ENCODE results near the gene ZBTB7C. TPM values are rescaled to one million over a fixed set of nuclear protein-coding genes. Genes with fewer than 3 reads are reported as not detected.

The ZBTB7C gene
- total RNA-seq, 2 donors from 2014 or later: 11.0 to 14.8 TPM

GRCh38 chr18:48217258-48218250 is 191.6 kb downstream of the ZBTB7C start:
- DNase-seq (ENCODE audit: low spot score): no peak
- intact Hi-C loops (cut with DNase I): no loop called here

- intact Hi-C loops (cut with DNase I): no loop called here
- no peak for DNase-seq (ENCODE audit: low spot score)
These were observed 192.4 kb downstream of the ZBTB7C start for GRCh38 chr18:48216639-48217257.

- intact Hi-C loops (cut with DNase I): no loop called here
- no peak for DNase-seq (ENCODE audit: low spot score)
These were observed 193.1 kb downstream of the ZBTB7C start for GRCh38 chr18:48215876-48216638.

DNA sequence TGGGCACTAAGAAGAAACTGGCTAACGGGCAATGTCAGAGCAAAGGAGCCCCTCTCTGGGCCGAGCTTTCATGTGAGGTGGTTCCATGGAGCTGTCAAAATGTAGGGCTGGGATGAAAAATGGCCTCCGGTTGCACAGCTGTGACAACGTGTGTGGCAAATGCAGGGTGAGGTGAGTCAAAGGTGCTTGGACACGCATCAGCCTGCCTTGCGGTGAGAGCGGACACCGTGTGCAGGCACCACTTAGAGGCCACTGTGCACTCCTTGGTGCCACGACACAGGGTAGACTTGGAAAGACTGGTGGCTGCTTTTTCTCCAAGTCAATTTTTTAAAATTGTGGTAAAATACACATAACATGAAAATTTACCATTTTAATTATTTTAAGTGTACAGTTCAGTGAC is 195.4 kb downstream of the ZBTB7C start:
- intact Hi-C loops (cut with DNase I): no loop called here
- DNase-seq (ENCODE audit: low spot score): no peak

- intact Hi-C loops (cut with DNase I): no loop called here
- DNase-seq (ENCODE audit: low spot score): no peak
These were observed 200.6 kb downstream of the ZBTB7C start for GRCh38 chr18:48208432-48209140.

DNA sequence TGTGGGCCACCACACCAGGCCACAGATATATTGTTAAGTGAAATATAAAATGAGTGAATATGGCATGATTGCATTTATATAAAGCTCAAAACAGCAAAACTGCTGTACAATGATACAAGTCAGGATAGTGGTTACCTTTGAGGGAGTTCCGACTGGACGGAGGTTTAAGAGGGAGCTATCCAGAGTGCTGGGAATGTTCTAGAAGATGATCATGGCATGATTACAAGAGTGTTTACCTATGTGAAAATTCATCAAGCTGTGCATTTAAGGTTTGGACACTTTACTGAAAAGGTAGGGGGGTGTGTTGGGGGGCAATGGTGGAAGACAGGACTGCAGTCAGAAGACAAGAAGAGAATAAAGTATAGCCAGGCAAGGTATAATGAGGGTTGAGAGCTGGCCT is 201.4 kb downstream of the ZBTB7C start:
- intact Hi-C loops (cut with DNase I): no loop called here
- no peak for DNase-seq (ENCODE audit: low spot score)

DNA sequence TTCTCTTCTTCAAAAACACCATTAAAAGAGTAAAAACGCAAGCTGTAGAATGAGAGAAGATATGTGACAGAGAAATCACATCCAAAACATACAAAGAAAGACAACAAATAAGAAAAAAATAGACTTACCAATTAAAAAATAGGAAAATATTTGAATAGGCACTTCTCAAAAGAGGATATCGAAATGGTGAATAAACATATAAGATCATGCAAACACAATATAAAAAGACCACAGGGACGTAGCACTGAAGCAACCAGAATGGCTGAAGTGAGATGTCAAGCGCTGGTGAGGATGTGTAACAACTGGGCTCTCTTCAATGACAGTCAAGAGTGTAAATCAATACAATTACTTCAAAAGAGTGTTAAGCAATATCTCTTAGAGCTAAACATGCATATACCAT is 202.3 kb downstream of the ZBTB7C start:
- intact Hi-C loops (cut with DNase I): no loop called here
- DNase-seq (ENCODE audit: low spot score): no peak

DNA sequence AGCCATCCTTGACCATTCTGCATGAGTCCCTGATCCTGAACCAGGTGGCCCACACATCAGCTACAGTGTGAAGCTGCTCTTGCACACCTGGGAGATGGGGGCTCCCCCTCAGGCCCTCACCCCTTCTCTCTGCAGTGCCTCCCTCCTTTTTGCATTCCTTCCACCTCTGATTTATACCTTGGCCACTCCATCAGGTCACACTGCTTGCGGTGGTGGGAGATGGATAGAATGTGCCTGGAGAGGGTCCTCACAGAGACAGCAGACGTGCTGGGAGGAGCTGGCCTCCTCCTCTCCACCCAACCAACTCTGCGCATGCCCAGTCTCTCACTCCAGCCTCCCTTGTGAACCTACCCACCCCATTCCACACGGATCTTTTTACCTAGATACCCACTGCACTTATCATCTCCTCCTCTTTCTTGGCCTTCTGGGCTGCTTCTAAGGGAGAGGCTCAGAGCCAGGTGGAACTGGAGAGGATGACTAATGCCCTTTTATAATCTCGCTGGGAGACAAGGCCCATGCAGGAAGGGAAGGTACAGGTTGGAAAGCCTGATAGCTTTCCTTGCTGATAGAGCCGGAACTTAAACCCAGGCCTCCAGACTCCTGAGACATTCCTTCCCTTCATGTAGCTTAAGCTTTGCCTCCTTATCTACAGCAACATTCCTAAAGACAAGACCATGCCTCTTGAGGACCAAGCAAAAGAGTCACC is 205.1 kb downstream of the ZBTB7C start:
- DNase-seq (ENCODE audit: low spot score): no peak
- intact Hi-C loops (cut with DNase I): no loop called here

- intact Hi-C loops (cut with DNase I): no loop called here
- DNase-seq (ENCODE audit: low spot score): no peak
These were observed 205.8 kb downstream of the ZBTB7C start for GRCh38 chr18:48203288-48203945.

DNA sequence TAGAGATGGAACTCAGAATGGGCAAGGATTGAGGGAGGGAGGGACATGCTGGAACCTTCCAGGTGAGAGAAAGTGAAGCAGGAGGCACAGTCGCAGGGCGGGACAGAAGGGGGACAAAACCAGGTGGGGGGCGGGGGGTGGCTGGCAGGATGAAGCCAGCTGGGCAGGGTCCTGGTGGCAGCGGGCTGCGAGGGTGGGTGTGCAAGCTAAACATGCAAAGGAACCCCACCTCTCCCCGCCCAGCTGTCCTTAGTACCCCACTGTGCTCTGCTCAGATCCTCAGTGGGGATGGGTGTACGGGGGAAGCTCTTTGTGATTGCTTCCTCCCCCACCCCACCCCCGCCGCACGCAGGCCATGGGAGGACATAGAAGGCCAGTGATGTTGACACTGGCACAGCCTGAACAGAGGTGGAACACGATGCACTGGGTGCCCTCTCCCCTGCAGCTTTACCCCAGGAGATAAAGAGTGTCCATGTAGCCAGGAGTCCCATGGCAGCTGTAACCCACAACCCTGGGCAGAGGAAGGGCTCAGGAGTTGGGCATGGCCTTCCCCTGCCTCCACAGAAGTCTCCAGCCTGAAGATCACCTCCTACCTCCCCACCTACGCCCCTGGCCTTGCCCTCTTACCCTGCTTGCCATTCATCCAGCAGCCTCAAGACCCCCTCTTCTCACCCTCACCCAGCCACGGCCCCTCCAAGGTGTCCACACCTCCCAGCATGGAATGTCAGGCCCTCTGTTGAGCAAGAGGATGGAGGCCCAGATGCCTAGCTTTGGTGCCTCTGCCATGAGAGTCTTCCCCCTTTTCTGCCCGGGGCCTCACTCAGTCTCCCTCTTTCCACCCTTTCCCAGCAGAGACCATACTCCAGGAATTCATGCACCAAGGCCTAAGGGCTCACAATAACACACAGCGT is 206.6 kb downstream of the ZBTB7C start:
- no peak for DNase-seq (ENCODE audit: low spot score)
- intact Hi-C loops (cut with DNase I): no loop called here

- intact Hi-C loops (cut with DNase I): no loop called here
- no peak for DNase-seq (ENCODE audit: low spot score)
These were observed 207.2 kb downstream of the ZBTB7C start for GRCh38 chr18:48202006-48202348.

DNA sequence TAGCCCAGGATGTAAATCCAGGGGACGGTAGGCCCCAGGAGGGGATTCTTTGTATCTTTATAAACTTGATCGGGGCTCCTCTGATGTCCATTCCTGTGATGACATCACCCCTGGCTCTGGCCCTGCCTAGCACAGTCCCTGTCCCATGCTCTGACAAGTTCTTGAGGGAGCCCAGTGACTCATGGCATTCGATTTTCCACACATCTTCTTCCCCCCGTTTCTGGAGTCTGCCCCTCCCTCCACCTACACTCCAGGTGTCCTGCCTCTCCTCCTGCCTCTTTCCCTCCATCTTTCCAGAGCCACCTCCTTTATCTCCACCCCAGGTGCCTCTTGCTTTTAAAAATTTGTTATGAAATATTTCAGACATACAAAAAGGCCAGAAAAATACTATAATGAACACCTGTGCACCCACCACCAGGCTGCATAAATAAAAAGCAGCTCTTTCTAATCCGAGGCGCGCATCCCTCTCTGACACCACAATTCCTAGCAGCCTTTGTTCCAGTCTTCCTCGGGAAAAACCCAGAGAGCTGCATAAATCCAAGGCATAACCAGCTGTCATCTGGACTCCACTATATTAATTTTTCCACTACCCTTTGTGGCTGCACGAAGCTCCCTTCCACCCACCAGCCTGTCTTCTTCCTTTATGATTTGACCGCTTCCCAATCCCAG is 207.7 kb downstream of the ZBTB7C start:
- DNase-seq (ENCODE audit: low spot score): no peak
- intact Hi-C loops (cut with DNase I): loop anchor here in 1 of 2 donors (1.0 kb wide), 1 partner anchor 32 kb away; no protein-coding TSS in a partner anchor

DNA sequence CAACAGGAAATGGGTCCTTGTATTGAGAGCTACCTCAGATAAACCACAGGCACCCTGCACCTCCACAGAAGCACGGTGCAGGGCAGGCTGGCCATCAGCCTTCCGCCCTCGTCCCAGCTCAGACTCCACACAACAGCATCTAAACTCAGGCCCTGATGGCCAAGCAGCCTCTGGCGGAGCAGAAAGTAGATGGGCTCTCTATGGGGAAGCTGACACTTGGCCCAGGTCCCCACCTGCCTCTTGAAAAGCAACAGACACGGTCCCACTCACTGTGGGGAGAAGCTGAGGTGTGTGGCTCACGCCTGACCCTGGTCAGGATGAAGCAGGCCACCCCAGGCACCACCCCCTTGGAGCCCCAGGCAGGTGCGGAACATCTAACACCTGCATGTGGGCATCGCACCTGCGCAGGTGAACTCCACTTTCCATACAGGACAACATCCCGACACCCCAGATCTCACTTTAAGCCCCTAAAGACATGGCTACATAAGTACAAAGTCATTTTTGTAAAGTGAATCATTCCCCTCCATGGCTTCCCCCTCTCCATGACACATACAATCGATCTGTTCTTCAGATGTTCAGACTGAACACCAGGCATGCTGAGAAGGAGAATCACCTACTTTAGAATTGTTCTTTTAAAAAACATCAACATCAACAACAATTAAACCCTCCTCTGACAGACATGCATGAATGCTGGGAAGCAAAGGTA is 208.4 kb downstream of the ZBTB7C start:
- intact Hi-C loops (cut with DNase I): loop anchor here in 1 of 2 donors (1.0 kb wide), 1 partner anchor 33 kb away; no protein-coding TSS in a partner anchor
- DNase-seq (ENCODE audit: low spot score): no peak

- intact Hi-C loops (cut with DNase I): no loop called here
- no peak for DNase-seq (ENCODE audit: low spot score)
These were observed 209.8 kb downstream of the ZBTB7C start for GRCh38 chr18:48199399-48199798.

DNA sequence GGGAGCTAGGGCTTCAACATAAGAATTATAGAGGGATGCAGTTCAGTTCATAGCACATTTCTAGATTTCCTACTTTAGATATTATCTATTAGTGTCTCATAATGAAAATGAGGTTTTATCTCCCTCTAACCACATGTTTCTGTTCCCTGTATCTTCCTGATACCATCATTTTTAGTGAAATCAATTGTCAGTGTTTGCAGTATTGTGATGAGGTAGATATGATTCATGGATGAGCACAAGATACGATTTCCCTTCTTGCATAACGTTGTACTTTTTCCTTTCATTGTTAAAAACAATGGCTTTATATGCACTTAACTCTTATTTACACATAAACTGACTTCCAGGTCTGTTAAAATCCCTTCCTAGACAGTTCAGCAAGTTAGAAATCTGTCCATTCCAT is 211.4 kb downstream of the ZBTB7C start:
- intact Hi-C loops (cut with DNase I): no loop called here
- DNase-seq (ENCODE audit: low spot score): no peak

DNA sequence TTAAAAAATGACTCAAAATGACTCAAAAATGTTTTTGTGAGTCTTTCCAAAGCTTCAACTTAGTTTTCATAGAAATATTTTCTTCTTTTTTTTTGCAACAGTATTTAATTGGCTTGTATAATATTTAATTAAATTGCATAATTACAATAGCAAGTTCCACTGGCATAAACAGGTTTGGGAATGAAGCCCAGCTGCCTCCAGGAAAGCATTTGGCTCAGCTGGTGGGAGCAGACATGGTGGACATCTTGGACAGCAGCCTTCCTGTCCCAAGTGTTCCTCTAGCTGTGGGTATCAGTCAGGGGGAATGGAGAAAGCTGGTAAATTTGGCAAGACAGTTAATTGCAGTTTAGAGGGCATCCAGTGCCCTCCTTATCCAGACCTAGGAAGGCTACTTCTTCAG is 213.4 kb downstream of the ZBTB7C start:
- intact Hi-C loops (cut with DNase I): no loop called here
- no peak for DNase-seq (ENCODE audit: low spot score)

Data from posterior vena cava (tissue), 2 donors.